SU-DHL-6 (cell line): ENCODE results near the gene KCNE4.

Source experiments
- EZH2phosphoT487 ChIP-seq: fragments of 200-600 bp; sonication (generic), shearing (Covaris generic); conservative IDR thresholded peaks from 2 replicates; pipeline ENCODE4 v1.6.1; 2018; ENCODE audit warnings: mild to moderate bottlenecking, antibody characterized with exemption, low read length, moderate library complexity, mixed read lengths
- TF ChIP-seq, protein P1 (sequence below): fragments of 200-600 bp; sonication (generic); IDR thresholded peaks from one replicate; pipeline ENCODE4 v1.5.1; 2017; ENCODE audit warnings: antibody characterized with exemption, mild to moderate bottlenecking, low read length, moderate library complexity; ENCODE audit not compliant: insufficient read depth, poor library complexity, severe bottlenecking

GRCh38 chr2:223065107-223065506 lies 13.1 kb downstream of the KCNE4 start:
- TF ChIP-seq, protein P1, sequence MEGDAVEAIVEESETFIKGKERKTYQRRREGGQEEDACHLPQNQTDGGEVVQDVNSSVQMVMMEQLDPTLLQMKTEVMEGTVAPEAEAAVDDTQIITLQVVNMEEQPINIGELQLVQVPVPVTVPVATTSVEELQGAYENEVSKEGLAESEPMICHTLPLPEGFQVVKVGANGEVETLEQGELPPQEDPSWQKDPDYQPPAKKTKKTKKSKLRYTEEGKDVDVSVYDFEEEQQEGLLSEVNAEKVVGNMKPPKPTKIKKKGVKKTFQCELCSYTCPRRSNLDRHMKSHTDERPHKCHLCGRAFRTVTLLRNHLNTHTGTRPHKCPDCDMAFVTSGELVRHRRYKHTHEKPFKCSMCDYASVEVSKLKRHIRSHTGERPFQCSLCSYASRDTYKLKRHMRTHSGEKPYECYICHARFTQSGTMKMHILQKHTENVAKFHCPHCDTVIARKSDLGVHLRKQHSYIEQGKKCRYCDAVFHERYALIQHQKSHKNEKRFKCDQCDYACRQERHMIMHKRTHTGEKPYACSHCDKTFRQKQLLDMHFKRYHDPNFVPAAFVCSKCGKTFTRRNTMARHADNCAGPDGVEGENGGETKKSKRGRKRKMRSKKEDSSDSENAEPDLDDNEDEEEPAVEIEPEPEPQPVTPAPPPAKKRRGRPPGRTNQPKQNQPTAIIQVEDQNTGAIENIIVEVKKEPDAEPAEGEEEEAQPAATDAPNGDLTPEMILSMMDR = no peak
- no peak for TF ChIP-seq EZH2phosphoT487
